GM12874 (cell line): Measurements from ENCODE around the gene TCL1B.

Experiments used
- TF ChIP-seq, protein P1 (sequence below): IDR thresholded peaks from 2 replicates; pipeline ENCODE4 v1.5.1; 2011; ENCODE audit warnings: low read depth, mild to moderate bottlenecking, control low read depth, low read length, moderate library complexity; ENCODE audit not compliant: insufficient read depth

TCL1B gene

DNA sequence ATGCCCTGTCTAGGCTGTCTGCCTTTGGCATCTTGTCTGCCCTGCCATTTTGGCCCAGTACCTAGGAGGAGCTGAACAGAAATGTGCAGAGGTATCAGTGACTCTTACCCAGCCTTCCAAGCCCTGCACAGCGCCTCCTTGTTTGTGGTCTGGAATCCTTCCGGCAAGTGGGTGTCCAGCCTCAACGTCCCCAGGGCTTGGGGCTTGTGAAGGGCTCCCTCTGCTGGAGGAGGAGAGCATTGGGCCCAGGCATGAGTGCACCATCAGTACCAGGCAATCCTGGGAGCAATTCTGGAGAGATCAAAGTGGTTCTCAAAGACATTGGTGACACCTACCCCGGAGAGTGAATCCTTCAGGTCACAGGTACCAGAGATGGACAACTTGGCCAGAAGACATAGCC is 2.4 kb upstream of the TCL1B start:
- TF ChIP-seq, protein P1, sequence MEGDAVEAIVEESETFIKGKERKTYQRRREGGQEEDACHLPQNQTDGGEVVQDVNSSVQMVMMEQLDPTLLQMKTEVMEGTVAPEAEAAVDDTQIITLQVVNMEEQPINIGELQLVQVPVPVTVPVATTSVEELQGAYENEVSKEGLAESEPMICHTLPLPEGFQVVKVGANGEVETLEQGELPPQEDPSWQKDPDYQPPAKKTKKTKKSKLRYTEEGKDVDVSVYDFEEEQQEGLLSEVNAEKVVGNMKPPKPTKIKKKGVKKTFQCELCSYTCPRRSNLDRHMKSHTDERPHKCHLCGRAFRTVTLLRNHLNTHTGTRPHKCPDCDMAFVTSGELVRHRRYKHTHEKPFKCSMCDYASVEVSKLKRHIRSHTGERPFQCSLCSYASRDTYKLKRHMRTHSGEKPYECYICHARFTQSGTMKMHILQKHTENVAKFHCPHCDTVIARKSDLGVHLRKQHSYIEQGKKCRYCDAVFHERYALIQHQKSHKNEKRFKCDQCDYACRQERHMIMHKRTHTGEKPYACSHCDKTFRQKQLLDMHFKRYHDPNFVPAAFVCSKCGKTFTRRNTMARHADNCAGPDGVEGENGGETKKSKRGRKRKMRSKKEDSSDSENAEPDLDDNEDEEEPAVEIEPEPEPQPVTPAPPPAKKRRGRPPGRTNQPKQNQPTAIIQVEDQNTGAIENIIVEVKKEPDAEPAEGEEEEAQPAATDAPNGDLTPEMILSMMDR: peak; percentile 79

DNA sequence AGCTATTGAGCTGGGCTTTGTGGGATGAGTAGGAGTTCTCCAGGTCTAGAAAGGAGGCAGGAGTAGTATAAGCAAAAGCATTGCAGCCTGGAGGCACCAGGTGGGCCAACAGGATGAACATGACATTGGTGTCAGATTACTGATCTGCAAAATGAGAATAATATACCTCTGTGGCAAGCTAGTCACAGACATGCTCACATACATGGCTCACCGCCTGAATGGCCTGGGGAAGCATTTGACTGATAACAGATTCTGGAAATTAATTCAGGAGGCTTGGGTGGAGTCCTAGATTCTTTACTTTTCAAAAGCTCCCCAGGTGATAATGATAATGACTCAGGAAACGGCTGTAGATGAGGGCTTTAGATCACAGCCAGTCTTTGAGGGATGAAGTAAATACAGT is 709 bp downstream of the TCL1B start:
- TF ChIP-seq, protein P1: no peak

DNA sequence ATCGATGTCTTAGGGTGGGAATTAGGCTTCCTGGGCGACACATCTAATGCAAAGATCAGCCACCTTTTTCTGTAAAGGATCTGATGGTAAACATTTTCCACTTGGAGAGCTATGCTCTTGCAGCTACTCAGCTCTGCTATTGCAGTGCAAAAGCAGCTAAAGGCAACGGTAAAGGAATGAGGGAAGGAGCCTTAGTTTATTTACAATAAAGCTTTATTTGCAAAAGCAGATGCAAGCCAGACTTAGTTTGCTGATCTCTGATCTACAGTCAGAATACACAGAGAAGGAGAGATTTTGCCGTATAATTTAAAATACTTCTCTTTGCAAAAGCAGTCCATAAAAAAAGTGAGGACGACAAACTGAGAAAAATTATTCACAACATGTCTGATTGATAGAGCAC is 3.2 kb downstream of the TCL1B start:
- TF ChIP-seq, protein P1: no peak

DNA sequence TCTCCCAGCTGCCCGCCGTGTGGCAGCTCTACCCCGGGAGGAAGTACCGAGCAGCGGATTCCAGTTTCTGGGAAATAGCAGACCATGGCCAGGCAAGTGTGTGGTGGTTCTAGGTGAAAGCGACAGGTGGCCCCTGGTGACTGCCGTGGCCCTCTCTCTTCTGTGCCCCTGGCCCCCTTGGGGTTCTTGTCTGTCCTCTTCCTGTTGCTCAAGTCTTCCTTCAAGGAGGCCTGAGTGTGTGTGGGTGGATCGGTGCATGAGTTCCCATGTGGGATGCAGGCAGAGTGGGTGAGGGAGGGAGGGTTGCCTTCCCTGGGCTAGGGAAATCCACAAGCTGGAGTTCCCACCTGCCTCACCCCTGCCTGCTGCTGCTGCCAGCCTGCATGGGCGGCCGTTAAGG is 4.6 kb downstream of the TCL1B start:
- TF ChIP-seq, protein P1: no peak

DNA sequence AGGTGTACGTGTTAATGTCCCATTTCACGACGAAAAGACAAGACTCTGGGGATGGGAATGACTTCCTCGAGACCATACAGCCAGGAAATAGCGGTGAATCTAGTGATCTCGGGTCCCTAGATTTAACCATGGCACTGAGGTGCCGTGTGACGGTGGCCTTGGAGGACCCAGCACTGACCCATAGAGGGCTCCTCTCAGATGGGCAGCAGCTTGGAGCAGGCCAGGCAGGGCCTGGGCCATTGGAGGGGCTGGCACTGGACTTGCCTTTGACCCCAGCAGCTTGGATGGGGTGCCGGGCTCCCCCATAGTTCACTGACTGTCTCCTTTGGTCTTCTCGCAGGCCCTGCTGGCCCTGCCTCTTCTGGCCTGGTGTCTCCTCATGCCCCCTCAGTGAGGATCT is 5.4 kb downstream of the TCL1B start:
- TF ChIP-seq, protein P1: no peak

DNA sequence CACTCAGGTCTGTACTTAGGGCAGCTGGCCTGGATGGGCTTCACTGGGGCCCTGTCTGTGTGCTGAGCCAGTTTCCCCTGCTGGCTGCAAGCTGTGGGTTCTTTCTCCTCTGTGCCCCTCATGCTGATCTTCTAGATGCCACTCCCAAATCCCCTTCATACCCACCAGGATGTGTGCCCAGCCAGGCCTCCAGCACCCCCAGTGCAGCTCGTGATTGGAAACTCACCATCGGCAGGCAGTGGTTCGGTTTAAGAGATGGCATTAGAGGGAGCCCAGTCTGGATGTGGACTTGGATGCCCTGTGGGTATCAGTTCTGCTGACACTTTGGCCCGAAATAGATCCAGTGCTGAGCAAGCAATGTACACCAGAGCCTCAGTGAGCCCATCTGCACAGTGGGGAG is 5.9 kb downstream of the TCL1B start:
- TF ChIP-seq, protein P1: no peak

DNA sequence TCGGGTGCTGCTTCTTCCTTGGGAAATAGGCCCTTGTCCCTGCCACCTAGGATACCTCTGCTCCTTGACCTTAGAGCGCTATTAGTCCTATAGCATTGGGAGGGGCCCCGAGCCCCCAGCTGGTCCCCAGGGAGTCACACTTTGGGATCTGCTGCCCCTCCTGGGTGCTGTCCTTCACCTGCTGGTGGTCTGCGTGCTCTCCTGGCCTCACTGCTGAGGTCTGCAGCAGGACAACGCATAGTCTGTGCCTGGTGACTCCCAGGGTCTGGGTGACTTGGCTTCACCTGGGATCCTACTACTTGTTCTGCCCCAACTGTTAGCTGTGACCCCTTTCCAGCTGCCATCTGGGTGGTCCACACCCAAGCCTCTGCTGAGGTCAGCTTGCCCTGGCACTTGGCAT is 8.8 kb downstream of the TCL1B start:
- TF ChIP-seq, protein P1: no peak

DNA sequence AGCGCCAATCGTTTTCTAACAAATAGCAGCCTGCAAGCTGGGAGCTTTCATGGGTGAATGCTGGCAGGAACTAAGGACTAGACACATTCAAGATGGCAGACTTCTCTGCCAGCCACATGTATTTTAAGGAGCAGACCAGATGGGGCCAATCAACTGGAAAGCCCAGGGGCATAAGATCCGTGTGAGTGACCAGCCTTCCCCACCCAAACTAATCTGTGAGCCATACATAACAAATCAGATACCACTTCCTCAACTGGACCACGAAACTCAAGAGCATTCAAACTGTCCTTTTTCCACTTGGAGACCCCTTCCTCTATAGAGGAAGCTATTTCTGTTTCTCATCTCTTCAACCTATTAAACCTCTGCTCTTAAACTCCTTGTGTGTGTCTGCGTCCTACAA is 9.7 kb downstream of the TCL1B start:
- TF ChIP-seq, protein P1: no peak
